NT2/D1 (cell line): ENCODE results near the gene TMEM233.

Experiments
- DNase-seq: peaks from one replicate; pipeline ENCODE4 v3.0.0-alpha.2; 2011; ENCODE audit warnings: low read depth, low spot score
- H3K27me3 ChIP-seq: 2 replicates; pipeline ENCODE4 v1.6.0; 2011; ENCODE audit warnings: mild to moderate bottlenecking; ENCODE audit not compliant: insufficient read length, insufficient read depth
- H3K36me3 ChIP-seq: 2 replicates; pipeline ENCODE4 v1.6.1; 2011; ENCODE audit warnings: mild to moderate bottlenecking, low read length, mixed read lengths; ENCODE audit not compliant: insufficient read depth, insufficient read length
- H3K4me1 ChIP-seq: 2 replicates; pipeline ENCODE4 v1.5.1; 2011; ENCODE audit not compliant: insufficient read depth, insufficient read length
- H3K4me3 ChIP-seq: 2 replicates; pipeline ENCODE4 v1.5.1; 2011; ENCODE audit warnings: low read depth; ENCODE audit not compliant: insufficient read length
- H3K9ac ChIP-seq: 2 replicates; pipeline ENCODE4 v1.6.0; 2011; ENCODE audit warnings: low read depth; ENCODE audit not compliant: insufficient read length
- H3K9me3 ChIP-seq: 2 replicates; pipeline ENCODE4 v1.5.1; 2011; ENCODE audit warnings: mild to moderate bottlenecking, low read length; ENCODE audit not compliant: insufficient read depth
- SUZ12 ChIP-seq: IDR thresholded peaks from 2 replicates; pipeline ENCODE4 v1.6.1; 2011; ENCODE audit not compliant: insufficient read length, insufficient read depth; ENCODE audit errors: extremely low read depth
- YY1 ChIP-seq: IDR thresholded peaks from 2 replicates; pipeline ENCODE4 v1.6.1; 2011; ENCODE audit not compliant: insufficient read length, insufficient read depth
- ZNF274 ChIP-seq: IDR thresholded peaks from 2 replicates; pipeline ENCODE4 v1.6.1; 2011; ENCODE audit warnings: mild to moderate bottlenecking, low read depth, low read length

Gene TMEM233

GRCh38 chr12:119689935-119690500, 96.4 kb downstream of the TMEM233 start:
- TF ChIP-seq SUZ12 (no peak), ZNF274 (no peak), YY1 (no peak)
- no peaks in the 10 kb centered on the region for H3K9me3 ChIP-seq

GRCh38 chr12:119691202-119691810, 97.7 kb downstream of the TMEM233 start:
- DNase-seq = no peak
- H3K4me1 ChIP-seq = peaks cover 5% of the 10 kb centered on the region
- H3K9ac ChIP-seq = no peak overlapping the region
- no peaks in the 10 kb centered on the region for H3K9me3 ChIP-seq
- TF ChIP-seq ZNF274 = no peak
- TF ChIP-seq SUZ12 = no peak
- TF ChIP-seq YY1 = no peak
- H3K36me3 ChIP-seq = peaks cover 55% of the 10 kb centered on the region
- no peaks in the 10 kb centered on the region for H3K27me3 ChIP-seq
- H3K4me3 ChIP-seq = no peak overlapping the region

More at GRCh38 chr12:119689935-119690500, 96.4 kb downstream of the TMEM233 start:
- Histone ChIP-seq H3K36me3 (peaks cover 57% of the 10 kb centered on the region), H3K9ac (no peak overlapping the region), H3K4me1 (peaks cover 5% of the 10 kb centered on the region), H3K4me3 (no peak overlapping the region), H3K27me3 (no peaks in the 10 kb centered on the region)
- DNase-seq = no peak

GRCh38 chr12:119692410-119692809, 98.8 kb downstream of the TMEM233 start:
- no peak for TF ChIP-seq YY1
- no peak for TF ChIP-seq ZNF274
- TF ChIP-seq SUZ12 = no peak
- no peaks in the 10 kb centered on the region for H3K9me3 ChIP-seq
- peaks cover 53% of the 10 kb centered on the region for H3K36me3 ChIP-seq
- no peak overlapping the region for H3K9ac ChIP-seq
- DNase-seq = no peak
- H3K4me1 ChIP-seq = peaks cover 3% of the 10 kb centered on the region
- H3K4me3 ChIP-seq = no peak overlapping the region
- no peaks in the 10 kb centered on the region for H3K27me3 ChIP-seq
